Measurements from ENCODE around the gene NR1H4. TPM values are rescaled to one million over a fixed set of nuclear protein-coding genes. Genes with fewer than 3 reads are reported as not detected.

NR1H4 gene
- total RNA-seq, 3 donors from 2014 or later (not counting 1 experiment from before 2014, with no cell fraction given), result not detected

GRCh38 chr12:100439797-100440196 is 33.9 kb upstream of the NR1H4 start:
- Mint-ChIP-seq H3K4me3 (no peak overlapping the region), H3K36me3 (no peaks in the 10 kb centered on the region), H3K9me3 (no peaks in the 10 kb centered on the region), H3K27ac (no peak overlapping the region), H3K27me3 (ENCODE audit: low read depth in 2 of 2) (no peaks in the 10 kb centered on the region), H3K4me1 (no peaks in the 10 kb centered on the region)
- Histone ChIP-seq H3K4me3 (ENCODE audit: low read length) (no peak overlapping the region), H3K27ac (ENCODE audit: low read length) (no peak overlapping the region), H3K36me3 (ENCODE audit: control insufficient read depth, insufficient read depth, low read length) (no peaks in the 10 kb centered on the region), H3K9me3 (ENCODE audit: control insufficient read depth, insufficient read depth, low read length) (no peaks in the 10 kb centered on the region), H3K27me3 (ENCODE audit: control insufficient read depth, insufficient read depth, low read length) (no peaks in the 10 kb centered on the region), H3K4me1 (ENCODE audit: control insufficient read depth, insufficient read depth, low read length) (no peaks in the 10 kb centered on the region)
- no peak for DNase-seq
- TF ChIP-seq, protein P1, sequence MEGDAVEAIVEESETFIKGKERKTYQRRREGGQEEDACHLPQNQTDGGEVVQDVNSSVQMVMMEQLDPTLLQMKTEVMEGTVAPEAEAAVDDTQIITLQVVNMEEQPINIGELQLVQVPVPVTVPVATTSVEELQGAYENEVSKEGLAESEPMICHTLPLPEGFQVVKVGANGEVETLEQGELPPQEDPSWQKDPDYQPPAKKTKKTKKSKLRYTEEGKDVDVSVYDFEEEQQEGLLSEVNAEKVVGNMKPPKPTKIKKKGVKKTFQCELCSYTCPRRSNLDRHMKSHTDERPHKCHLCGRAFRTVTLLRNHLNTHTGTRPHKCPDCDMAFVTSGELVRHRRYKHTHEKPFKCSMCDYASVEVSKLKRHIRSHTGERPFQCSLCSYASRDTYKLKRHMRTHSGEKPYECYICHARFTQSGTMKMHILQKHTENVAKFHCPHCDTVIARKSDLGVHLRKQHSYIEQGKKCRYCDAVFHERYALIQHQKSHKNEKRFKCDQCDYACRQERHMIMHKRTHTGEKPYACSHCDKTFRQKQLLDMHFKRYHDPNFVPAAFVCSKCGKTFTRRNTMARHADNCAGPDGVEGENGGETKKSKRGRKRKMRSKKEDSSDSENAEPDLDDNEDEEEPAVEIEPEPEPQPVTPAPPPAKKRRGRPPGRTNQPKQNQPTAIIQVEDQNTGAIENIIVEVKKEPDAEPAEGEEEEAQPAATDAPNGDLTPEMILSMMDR (IDR thresholded peaks at IDR 0.05), result no peak
- 91% methylated on average over 1 of the region's 2 CpGs for WGBS (ENCODE audit: insufficient coverage)
- intact Hi-C loops (cut with micrococcal nuclease), result no loop called here
- no peak for ATAC-seq

GRCh38 chr12:100442403-100442802 is 31.3 kb upstream of the NR1H4 start:
- DNase-seq, result no peak
- Mint-ChIP-seq H3K4me1 (no peaks in the 10 kb centered on the region), H3K4me3 (no peak overlapping the region), H3K36me3 (peaks cover 7% of the 10 kb centered on the region), H3K27ac (no peak overlapping the region), H3K27me3 (ENCODE audit: low read depth in 2 of 2) (peaks cover 2 to 17% of the 10 kb centered on the region in 2 donors), H3K9me3 (no peaks in the 10 kb centered on the region)
- no peak overlapping the region for H3K4me3 ChIP-seq (ENCODE audit: low read length)
- ATAC-seq, result no peak
- H3K27ac ChIP-seq (ENCODE audit: low read length), result no peak overlapping the region
- H3K36me3 ChIP-seq (ENCODE audit: control insufficient read depth, insufficient read depth, low read length), result no peaks in the 10 kb centered on the region
- H3K9me3 ChIP-seq (ENCODE audit: control insufficient read depth, insufficient read depth, low read length), result no peaks in the 10 kb centered on the region
- intact Hi-C loops (cut with micrococcal nuclease), result no loop called here
- H3K4me1 ChIP-seq (ENCODE audit: control insufficient read depth, insufficient read depth, low read length), result no peaks in the 10 kb centered on the region
- no peaks in the 10 kb centered on the region for H3K27me3 ChIP-seq (ENCODE audit: control insufficient read depth, insufficient read depth, low read length)
- WGBS (ENCODE audit: insufficient coverage), result no CpG with 5 or more reads among the region's 1 CpG
- TF ChIP-seq, protein P1 (IDR thresholded peaks at IDR 0.05), result no peak

DNA sequence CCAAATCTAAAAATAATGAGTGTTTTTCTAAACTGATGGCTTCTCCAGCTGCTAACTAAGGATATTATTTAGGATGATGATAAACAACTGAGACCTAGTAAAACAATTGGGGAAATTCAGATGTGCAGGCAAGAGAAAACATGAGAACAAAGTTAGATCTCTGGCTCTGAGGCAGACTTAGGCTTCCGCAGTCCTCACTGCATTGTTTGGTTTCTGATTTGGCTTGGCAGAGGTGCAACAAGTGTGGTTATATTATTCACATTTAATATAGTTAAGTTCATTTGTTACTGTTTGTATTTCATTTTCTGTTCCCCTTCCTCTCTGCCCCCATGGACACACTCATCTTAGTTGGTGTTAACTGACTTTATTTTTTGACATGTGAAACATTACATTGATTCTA is 30.2 kb upstream of the NR1H4 start:
- no peak for DNase-seq
- H3K4me3 Mint-ChIP-seq, result no peak overlapping the region
- no peaks in the 10 kb centered on the region for H3K4me1 Mint-ChIP-seq
- Histone ChIP-seq H3K27me3 (ENCODE audit: control insufficient read depth, insufficient read depth, low read length) (no peaks in the 10 kb centered on the region), H3K27ac (ENCODE audit: low read length) (no peak overlapping the region), H3K4me1 (ENCODE audit: control insufficient read depth, insufficient read depth, low read length) (no peaks in the 10 kb centered on the region), H3K36me3 (ENCODE audit: control insufficient read depth, insufficient read depth, low read length) (no peaks in the 10 kb centered on the region), H3K9me3 (ENCODE audit: control insufficient read depth, insufficient read depth, low read length) (no peaks in the 10 kb centered on the region), H3K4me3 (ENCODE audit: low read length) (no peak overlapping the region)
- TF ChIP-seq, protein P1 (IDR thresholded peaks at IDR 0.05), result no peak
- H3K9me3 Mint-ChIP-seq, result no peaks in the 10 kb centered on the region
- H3K36me3 Mint-ChIP-seq, result peaks cover 7% of the 10 kb centered on the region
- H3K27me3 Mint-ChIP-seq (ENCODE audit: low read depth in 2 of 2), result peaks cover 2 to 21% of the 10 kb centered on the region in 2 donors
- intact Hi-C loops (cut with micrococcal nuclease), result no loop called here
- WGBS (ENCODE audit: insufficient coverage), result no CpG with 5 or more reads among the region's 1 CpG
- no peak for ATAC-seq
- no peak overlapping the region for H3K27ac Mint-ChIP-seq

DNA sequence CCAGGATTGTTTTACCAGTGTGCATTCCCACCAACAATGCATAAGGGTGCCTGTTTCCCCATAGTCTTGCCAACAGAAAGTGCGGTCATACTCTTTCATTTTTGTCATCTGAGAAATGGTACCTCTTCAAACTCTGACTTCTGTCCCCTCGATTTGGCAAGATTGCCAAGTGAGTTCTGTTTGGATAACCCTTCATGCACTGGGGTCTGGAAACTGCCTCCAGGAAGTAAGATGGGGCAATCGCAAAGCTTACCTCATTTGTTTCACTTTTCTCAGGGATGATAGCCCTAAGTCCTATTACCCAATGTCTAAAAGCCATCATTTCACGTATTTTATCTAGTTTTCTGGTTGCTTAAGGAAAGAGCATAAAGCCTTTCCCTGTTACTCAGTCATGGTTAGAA is 28.6 kb upstream of the NR1H4 start:
- ATAC-seq (no peak), DNase-seq (no peak)
- no peaks in the 10 kb centered on the region for H3K27me3 ChIP-seq (ENCODE audit: control insufficient read depth, insufficient read depth, low read length)
- WGBS (ENCODE audit: insufficient coverage), result 85% methylated on average over 3 of the region's 4 CpGs
- intact Hi-C loops (cut with micrococcal nuclease), result no loop called here
- H3K27ac ChIP-seq (ENCODE audit: low read length), result no peak overlapping the region
- Mint-ChIP-seq H3K4me3 (no peak overlapping the region), H3K27ac (no peak overlapping the region), H3K36me3 (peaks cover 7% of the 10 kb centered on the region), H3K27me3 (ENCODE audit: low read depth in 2 of 2) (peaks cover 2 to 21% of the 10 kb centered on the region in 2 donors), H3K4me1 (no peaks in the 10 kb centered on the region), H3K9me3 (no peaks in the 10 kb centered on the region)
- H3K4me1 ChIP-seq (ENCODE audit: control insufficient read depth, insufficient read depth, low read length), result no peaks in the 10 kb centered on the region
- no peak overlapping the region for H3K4me3 ChIP-seq (ENCODE audit: low read length)
- no peaks in the 10 kb centered on the region for H3K9me3 ChIP-seq (ENCODE audit: control insufficient read depth, insufficient read depth, low read length)
- TF ChIP-seq, protein P1 (IDR thresholded peaks at IDR 0.05), result no peak
- no peaks in the 10 kb centered on the region for H3K36me3 ChIP-seq (ENCODE audit: control insufficient read depth, insufficient read depth, low read length)
